SK-N-SH (cell line): ENCODE data around the gene SHB. TPM values are rescaled to one million over a fixed set of nuclear protein-coding genes. Genes with fewer than 3 reads are reported as not detected.

Source experiments
- CTCF ChIA-PET: fragments of 300-600, 350-600 bp; formaldehyde crosslinking; extraction: SDS; loops from one replicate; lab custom pipeline; 2021; lab: Yijun Ruan, JAX
- POLR2A ChIA-PET: fragments of 350-600 bp; sonication (Branson Sonifier 250); formaldehyde crosslinking; extraction: SDS; loops from one replicate; lab custom pipeline; 2020; ENCODE audit warnings: antibody characterized with exemption, inconsistent platforms; lab: Yijun Ruan, JAX
- DNase-seq: peaks from one replicate; pipeline ENCODE4 v3.0.0; 2012
- H2AFZ ChIP-seq: fragments of 200-600 bp; sonication (generic); 2 replicates; pipeline ENCODE4 v1.8.1; 2016; ENCODE audit warnings: antibody characterized with exemption, mild to moderate bottlenecking, low read depth
- H3F3A ChIP-seq: fragments of 200-600 bp; sonication (generic); replicated peaks from 2 replicates; pipeline ENCODE3; 2016; ENCODE audit warnings: antibody characterized with exemption, mild to moderate bottlenecking; ENCODE audit not compliant: insufficient read depth
- H3K27ac ChIP-seq, 2 experiments: fragments of 200-500 bp in 1 of 2; fragments of 200-600 bp in 1 of 2; sonication (Bioruptor generic) in 1 of 2; sonication (generic), shearing (Covaris generic) in 1 of 2; 2 replicates each; pipeline versions ENCODE4 v1.5.1 to v1.6.1; 2014 to 2016; ENCODE audit warnings: low read depth in 2 of 2, inconsistent platforms in 1 of 2, low read length in 1 of 2, mild to moderate bottlenecking in 1 of 2, mixed read lengths in 1 of 2
- H3K27me3 ChIP-seq: fragments of 200-600 bp; sonication (generic), shearing (Covaris generic); 2 replicates; pipeline ENCODE4 v1.6.1; 2016; ENCODE audit warnings: mixed run types; ENCODE audit not compliant: insufficient read depth
- H3K36me3 ChIP-seq, 2 experiments: fragments of 200-500 bp in 1 of 2; fragments of 200-600 bp in 1 of 2; sonication (Bioruptor generic) in 1 of 2; sonication (generic) in 1 of 2; replicated peaks in 1 of 2; 2 replicates each; pipeline versions ENCODE3 to v1.5.1; 2014 to 2016; ENCODE audit warnings: low read length in 1 of 2, mild to moderate bottlenecking in 1 of 2; ENCODE audit not compliant: insufficient read depth in 2 of 2, control insufficient read depth in 1 of 2
- H3K4me1 ChIP-seq, 2 experiments: fragments of 200-500 bp in 1 of 2; fragments of 200-600 bp in 1 of 2; sonication (Bioruptor generic) in 1 of 2; sonication (generic), shearing (Covaris generic) in 1 of 2; 2 replicates each; pipeline versions ENCODE4 v1.5.1 to v1.6.1; 2014 to 2016; ENCODE audit warnings: low read depth in 1 of 2, low read length in 1 of 2, mixed run types in 1 of 2; ENCODE audit not compliant: insufficient read depth in 2 of 2, control insufficient read depth in 1 of 2
- H3K4me2 ChIP-seq: fragments of 200-600 bp; sonication (generic), shearing (Covaris generic); 2 replicates; pipeline ENCODE4 v1.6.1; 2017; ENCODE audit warnings: mixed run types
- H3K4me3 ChIP-seq, 2 experiments: fragments of 200-500 bp in 1 of 2; fragments of 200-600 bp in 1 of 2; sonication (Bioruptor generic) in 1 of 2; sonication (generic), shearing (Covaris generic) in 1 of 2; 2 replicates each; pipeline versions ENCODE4 v1.5.1 to v1.8.1; 2014 to 2016; ENCODE audit warnings: low read depth in 2 of 2, inconsistent platforms in 1 of 2, low read length in 1 of 2, mild to moderate bottlenecking in 1 of 2, mixed read lengths in 1 of 2, moderate library complexity in 1 of 2
- H3K79me2 ChIP-seq: fragments of 200-600 bp; sonication (generic); 2 replicates; pipeline ENCODE4 v1.8.1; 2017; ENCODE audit warnings: mild to moderate bottlenecking; ENCODE audit not compliant: insufficient read depth
- H3K9ac ChIP-seq: fragments of 200-600 bp; sonication (generic); 2 replicates; pipeline ENCODE4 v1.6.1; 2017; ENCODE audit warnings: mixed run types
- H3K9me2 ChIP-seq: fragments of 200-600 bp; sonication (generic); 2 replicates; pipeline ENCODE4 v1.6.1; 2017; ENCODE audit warnings: mixed run types
- H3K9me3 ChIP-seq: fragments of 200-600 bp; sonication (generic); 2 replicates; pipeline ENCODE4 v1.6.1; 2017; ENCODE audit warnings: mixed run types, mild to moderate bottlenecking, moderate library complexity
- H4K20me1 ChIP-seq: fragments of 200-600 bp; sonication (generic); 2 replicates; pipeline ENCODE4 v1.6.1; 2017; ENCODE audit warnings: mild to moderate bottlenecking, mixed run types; ENCODE audit not compliant: insufficient read depth
- EP300 ChIP-seq, 2 experiments: IDR thresholded peaks; 2 replicates each; pipeline versions ENCODE4 v1.4.0 to v1.6.1; 2012; ENCODE audit warnings: borderline replicate concordance in 1 of 2, low read depth in 1 of 2, low read length in 1 of 2
- FOXJ3 ChIP-seq: sonication (generic); formaldehyde crosslinking; IDR thresholded peaks from 2 replicates; pipeline ENCODE4 v1.5.1; 2020; ENCODE audit warnings: mild to moderate bottlenecking, missing genetic modification reagents
- GABPA ChIP-seq: IDR thresholded peaks from 2 replicates; pipeline ENCODE4 v1.4.0; 2012; ENCODE audit warnings: low read depth, mild to moderate bottlenecking
- GATA2 ChIP-seq: sonication (generic); formaldehyde crosslinking; IDR thresholded peaks from 2 replicates; pipeline ENCODE4 v1.5.0; 2020; ENCODE audit warnings: mild to moderate bottlenecking, missing genetic modification reagents
- MAX ChIP-seq: IDR thresholded peaks from 2 replicates; pipeline ENCODE4 v1.4.0; 2012; ENCODE audit warnings: low read depth
- POLR2AphosphoS5 ChIP-seq: IDR thresholded peaks from 2 replicates; pipeline ENCODE4 v1.6.1; 2012; ENCODE audit warnings: low read depth, low read length
- RAD21 ChIP-seq: IDR thresholded peaks from 2 replicates; pipeline ENCODE4 v1.6.1; 2012; ENCODE audit warnings: mild to moderate bottlenecking, low read length
- RXRA ChIP-seq: IDR thresholded peaks from 2 replicates; pipeline ENCODE4 v1.4.0; 2012; ENCODE audit warnings: low read depth, mild to moderate bottlenecking, borderline replicate concordance
- SIN3A ChIP-seq: IDR thresholded peaks from 2 replicates; pipeline ENCODE4 v1.6.1; 2012; ENCODE audit warnings: low read depth, mild to moderate bottlenecking, low read length, moderate library complexity, borderline replicate concordance
- USF2 ChIP-seq: fragments of 150-350 bp; IDR thresholded peaks from 2 replicates; pipeline ENCODE4 v1.6.1; 2017; ENCODE audit warnings: antibody characterized with exemption, low read length, low read depth, borderline replicate concordance
- YY1 ChIP-seq: IDR thresholded peaks from 2 replicates; pipeline ENCODE4 v1.4.0; 2012; ENCODE audit warnings: low read depth, mild to moderate bottlenecking
- ZBTB33 ChIP-seq: IDR thresholded peaks from 2 replicates; pipeline ENCODE4 v1.4.0; 2012; ENCODE audit warnings: low read depth, borderline replicate concordance
- WGBS: methylation state at CpG from one replicate; pipeline ENCODE4 v1.1.6; 2017; ENCODE audit warnings: low lambda C conversion rate; 5-methylcytosine and 5-hydroxymethylcytosine counted together
- polyA plus RNA-seq, 3 experiments: library from polyadenylated mRNA; depleted of rRNA; stranded (reverse); fragments of >200 nt; gene quantifications; 2 replicates each; pipeline ENCODE4 v1.2.3, GENCODE V29; 2012

The SHB gene
- polyA plus RNA-seq, 1 of the 3 experiments (the other 2 are of a cell fraction): 26.0 TPM

- 0 out of 2 replicates have a peak, but pooled peaks have one; percentile 50 for TF ChIP-seq ZBTB33
- TF ChIP-seq POLR2AphosphoS5: no peak; the same call in none of the 2 replicates
- peak in 1 of 2 experiments; percentile 86 for TF ChIP-seq EP300 (IDR thresholded peaks at IDR 0.05; ENCODE audit: borderline replicate concordance in 1 of 2, low read depth in 1 of 2, low read length in 1 of 2)
- no peak for TF ChIP-seq GATA2 (CRISPR knock-in tag)
- TF ChIP-seq USF2: no peak
- TF ChIP-seq YY1: no peak
- no peak for TF ChIP-seq RAD21
- peak; percentile 91 for TF ChIP-seq RXRA
- peak; percentile 78; the same call in 1 of the 2 replicates for TF ChIP-seq MAX
- TF ChIP-seq GABPA: no peak
- no peak for TF ChIP-seq SIN3A
- TF ChIP-seq FOXJ3 (CRISPR knock-in tag): no peak
Observed at GRCh38 chr9:37943345-37944265, 125.4 kb downstream of the SHB start (continued).

GRCh38 chr9:37942621-37943344, 126.2 kb downstream of the SHB start:
- Histone ChIP-seq H3K79me2 (peaks cover 58% of the 10 kb centered on the region; the same call in 1 of the 2 replicates), H3K36me3 (peaks cover 15 to 32% of the 10 kb centered on the region in 2 experiments), H3K9ac (peak overlapping the region; percentile 32; the same call in 1 of the 2 replicates), H3K27me3 (no peaks in the 10 kb centered on the region), H3K9me3 (no peaks in the 10 kb centered on the region), H3F3A (peaks cover 62% of the 10 kb centered on the region), H3K9me2 (no peaks in the 10 kb centered on the region), H3K4me1 (peaks cover 63 to 84% of the 10 kb centered on the region in 2 experiments), H3K4me2 (peak overlapping the region; percentile 67), H3K27ac (peak overlapping the region; percentile 88 to 100), H4K20me1 (no peaks in the 10 kb centered on the region), H2AFZ (no peak overlapping the region), H3K4me3 (no peak overlapping the region)
- WGBS: 89% methylated on average over 11 of the region's 12 CpGs
- CTCF ChIA-PET: interaction anchor here (1.2 to 2.5 kb wide), 2 partner anchors 29 to 46 kb away, joined by 3 to 15 read pairs; no protein-coding TSS in a partner anchor
- POLR2A ChIA-PET: no interaction called here
- DNase-seq: no peak
- TF ChIP-seq POLR2AphosphoS5: no peak
